ENCODE data around the gene CELA2A.
"Not testable (repeated sequence)": the region's sequence is repeated elsewhere in the genome, so short reads cannot be mapped to it uniquely, and the experiment has no call there.

The CELA2A gene

GRCh38 chr1:15425521-15425920 is 31.0 kb upstream of the CELA2A start:
- DNase-seq: no peak

- no peak for DNase-seq
These were observed 30.6 kb upstream of the CELA2A start for GRCh38 chr1:15425958-15426357.

GRCh38 chr1:15426492-15427279 is 29.8 kb upstream of the CELA2A start:
- no peak for DNase-seq

- no peak for DNase-seq
These were observed 29.3 kb upstream of the CELA2A start for GRCh38 chr1:15427280-15427666.

GRCh38 chr1:15428252-15428651 is 28.3 kb upstream of the CELA2A start:
- DNase-seq: not testable (repeated sequence)

GRCh38 chr1:15428815-15429435 is 27.6 kb upstream of the CELA2A start:
- DNase-seq: no peak

- no peak for DNase-seq
These were observed 26.8 kb upstream of the CELA2A start for GRCh38 chr1:15429701-15430149.

GRCh38 chr1:15430787-15431570 is 25.6 kb upstream of the CELA2A start:
- peak; percentile 70 to 78 for DNase-seq

GRCh38 chr1:15431571-15431948 is 25.0 kb upstream of the CELA2A start:
- no peak for DNase-seq

GRCh38 chr1:15432324-15432723 is 24.2 kb upstream of the CELA2A start:
- no peak for DNase-seq

- DNase-seq: no peak
These were observed 23.1 kb upstream of the CELA2A start for GRCh38 chr1:15433471-15433870.

- not testable (repeated sequence) for DNase-seq
These were observed 21.8 kb upstream of the CELA2A start for GRCh38 chr1:15434739-15435138.

GRCh38 chr1:15435239-15436077 is 21.1 kb upstream of the CELA2A start:
- no peak for DNase-seq

- DNase-seq: no peak
These were observed 19.6 kb upstream of the CELA2A start for GRCh38 chr1:15436881-15437442.

GRCh38 chr1:15439325-15439724 is 17.2 kb upstream of the CELA2A start:
- no peak for DNase-seq

- no peak for DNase-seq
These were observed 16.2 kb upstream of the CELA2A start for GRCh38 chr1:15440357-15440756.

- DNase-seq: no peak
These were observed 15.3 kb upstream of the CELA2A start for GRCh38 chr1:15441247-15441646.

GRCh38 chr1:15442119-15442518 is 14.4 kb upstream of the CELA2A start:
- no peak for DNase-seq

- no peak for DNase-seq
These were observed 13.8 kb upstream of the CELA2A start for GRCh38 chr1:15442759-15443158.

- DNase-seq: no peak
These were observed 13.3 kb upstream of the CELA2A start for GRCh38 chr1:15443281-15443680.

GRCh38 chr1:15444468-15445389 is 11.8 kb upstream of the CELA2A start:
- DNase-seq: no peak

Data from activated CD4-positive, alpha-beta T cell treated with anti-CD3 and anti-CD28 coated beads, Interleukin-2, amount 50 U/mL, for 4 hours (primary cell).